GM19328 (cell line): ENCODE data around the gene FTO.

ENCODE experiments used
- ATAC-seq: cut with Tn5 transposase; IDR thresholded peaks from one replicate; pipeline ENCODE4 v1.9.1; 2021; ENCODE audit warnings: mild to moderate bottlenecking, moderate library complexity; ENCODE audit not compliant: unreplicated experiment

Gene FTO

GRCh38 chr16:53986793-53987192 is 282.8 kb downstream of the FTO start:
- no peak for ATAC-seq

GRCh38 chr16:53988136-53988535 is 284.2 kb downstream of the FTO start:
- ATAC-seq: no peak

DNA sequence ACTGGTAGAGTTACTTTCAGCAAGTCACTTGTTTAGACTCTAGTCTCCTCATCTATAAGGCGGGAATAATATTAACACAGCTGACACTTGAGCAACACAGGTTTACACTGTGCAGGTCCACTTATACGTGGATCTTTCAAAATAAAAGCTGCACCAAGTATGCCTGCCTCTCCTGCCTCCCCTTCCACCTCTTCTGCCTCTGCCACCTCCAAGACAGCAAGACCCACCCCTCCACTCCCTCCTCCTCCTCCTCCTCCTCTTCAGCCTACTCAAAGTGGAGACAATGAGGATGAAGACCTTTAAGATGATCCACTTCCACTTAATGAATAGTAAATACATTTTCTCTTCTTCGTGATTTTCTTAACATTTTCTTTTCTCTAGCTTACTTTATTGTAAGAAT is 285.6 kb downstream of the FTO start:
- no peak for ATAC-seq

GRCh38 chr16:53991754-53992378 is 287.9 kb downstream of the FTO start:
- ATAC-seq: no peak

DNA sequence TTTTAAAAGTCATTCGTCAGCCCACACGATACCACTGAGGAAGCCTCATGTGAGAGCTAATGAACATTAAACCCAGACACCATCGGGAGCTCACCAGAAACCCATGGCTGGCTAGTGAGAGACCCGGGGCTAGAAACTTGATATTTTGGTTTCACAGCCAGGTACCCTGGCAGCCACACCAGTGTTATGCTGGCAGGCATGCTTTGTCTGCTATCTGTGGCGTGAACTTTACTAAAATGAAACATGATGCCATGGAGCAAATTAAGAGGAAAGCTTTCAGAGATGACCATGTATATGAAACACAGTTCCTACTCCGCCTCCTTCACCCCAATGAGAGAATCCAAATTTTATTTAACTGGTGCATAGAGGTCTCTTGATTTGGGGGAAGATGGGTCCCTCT is 291.4 kb downstream of the FTO start:
- ATAC-seq: no peak

DNA sequence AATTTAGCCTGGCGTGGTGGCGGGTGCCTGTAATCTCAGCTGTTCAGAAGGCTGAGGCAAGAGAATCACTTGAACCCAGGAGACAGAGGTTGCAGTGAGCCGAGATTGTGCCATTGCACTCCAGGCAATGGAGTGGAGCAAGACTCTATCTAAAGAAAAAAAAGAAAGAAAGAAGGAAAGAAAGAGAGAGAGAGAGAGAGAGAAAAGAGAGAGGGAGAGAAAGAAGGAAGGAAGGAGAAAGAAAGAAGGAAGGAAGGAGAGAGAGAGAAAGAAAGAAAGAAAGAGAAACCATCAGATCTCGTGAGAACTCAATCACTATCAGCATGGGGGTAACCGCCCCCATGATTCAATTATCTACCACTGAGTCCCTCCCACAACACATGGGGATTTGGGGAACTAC is 293.0 kb downstream of the FTO start:
- no peak for ATAC-seq

GRCh38 chr16:53998024-53998810 is 294.3 kb downstream of the FTO start:
- no peak for ATAC-seq

- ATAC-seq: no peak
Measured at GRCh38 chr16:53998966-53999522, 295.1 kb downstream of the FTO start.

DNA sequence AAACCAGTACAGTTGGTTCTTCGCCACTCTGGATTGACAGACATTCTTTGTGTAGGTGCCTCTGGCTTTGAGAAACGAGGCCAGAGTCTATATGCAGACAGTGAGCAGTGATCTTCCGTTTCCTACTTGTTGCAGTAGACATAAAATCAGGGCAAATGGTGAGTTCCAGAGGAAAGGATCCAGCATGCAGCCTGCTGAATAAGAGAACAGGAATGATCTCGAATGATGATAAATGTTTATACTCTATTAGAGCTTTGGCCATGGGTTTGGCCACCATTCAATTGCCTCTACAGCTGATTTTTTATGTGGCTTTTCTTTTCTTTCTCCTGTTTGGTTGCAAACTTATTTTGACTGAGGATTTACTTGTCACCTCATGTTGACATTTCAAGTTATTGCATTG is 295.9 kb downstream of the FTO start:
- no peak for ATAC-seq

GRCh38 chr16:54000361-54000760 is 296.4 kb downstream of the FTO start:
- ATAC-seq: no peak

DNA sequence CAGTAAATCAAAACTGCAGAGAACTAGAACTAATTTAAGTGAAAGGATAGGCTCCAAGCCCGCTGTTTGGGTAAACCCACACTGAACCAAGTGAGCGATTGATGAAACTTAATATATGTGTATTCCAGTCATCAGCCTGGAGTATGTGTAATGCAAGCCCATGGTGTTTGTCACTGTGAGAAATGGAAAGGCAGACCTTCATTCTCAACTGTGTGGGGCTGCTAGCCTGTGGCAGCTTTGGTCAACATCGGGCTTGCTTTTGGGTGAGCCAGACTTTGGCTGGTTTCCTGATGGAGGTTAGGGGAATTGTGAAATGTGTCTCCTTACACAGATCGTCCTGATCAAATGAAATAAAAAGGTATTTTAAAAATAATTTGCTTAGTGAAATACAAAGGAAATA is 302.7 kb downstream of the FTO start:
- no peak for ATAC-seq

GRCh38 chr16:54007504-54007903 is 303.5 kb downstream of the FTO start:
- no peak for ATAC-seq

- no peak for ATAC-seq
Measured at GRCh38 chr16:54009464-54010176, 305.7 kb downstream of the FTO start.

- no peak for ATAC-seq
Measured at GRCh38 chr16:54015147-54015546, 311.2 kb downstream of the FTO start.

DNA sequence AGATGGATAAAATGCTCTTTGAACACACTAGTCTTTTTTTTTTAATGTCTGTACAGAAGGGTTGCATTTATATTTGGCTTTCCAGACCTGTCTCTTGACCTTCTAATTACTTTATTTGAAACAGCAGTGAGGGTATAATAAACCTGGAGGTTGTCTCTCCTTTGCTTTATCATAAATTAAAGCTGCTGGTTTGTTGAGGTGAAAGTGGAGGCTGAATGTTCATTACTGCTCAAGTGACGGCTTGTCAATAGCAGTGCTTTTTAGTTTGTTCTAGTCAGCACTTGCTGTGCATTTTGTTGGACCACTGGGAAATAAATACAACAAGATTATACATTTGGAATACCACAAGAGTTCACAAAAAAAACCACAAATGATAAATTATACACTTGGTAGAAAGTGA is 318.4 kb downstream of the FTO start:
- ATAC-seq: no peak

GRCh38 chr16:54026456-54026855 is 322.5 kb downstream of the FTO start:
- ATAC-seq: no peak

DNA sequence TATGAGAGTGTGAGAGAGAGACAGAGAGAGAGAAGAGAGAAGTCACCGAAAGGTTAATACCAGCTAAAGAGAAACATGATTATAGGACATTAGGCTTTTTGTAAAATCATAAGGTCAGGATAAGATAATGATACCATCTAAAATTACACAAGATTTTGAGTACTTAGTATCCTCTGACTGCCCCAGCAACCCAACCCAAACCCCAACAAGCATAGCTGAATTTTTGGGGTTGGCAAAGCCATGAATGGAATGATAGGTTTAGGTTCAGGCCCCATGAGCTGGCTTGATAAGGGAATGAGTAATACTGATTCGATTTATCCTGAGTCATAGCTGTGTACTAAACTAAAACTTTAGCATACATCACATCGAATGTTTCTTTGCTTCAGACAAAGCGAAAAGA is 323.1 kb downstream of the FTO start:
- no peak for ATAC-seq

DNA sequence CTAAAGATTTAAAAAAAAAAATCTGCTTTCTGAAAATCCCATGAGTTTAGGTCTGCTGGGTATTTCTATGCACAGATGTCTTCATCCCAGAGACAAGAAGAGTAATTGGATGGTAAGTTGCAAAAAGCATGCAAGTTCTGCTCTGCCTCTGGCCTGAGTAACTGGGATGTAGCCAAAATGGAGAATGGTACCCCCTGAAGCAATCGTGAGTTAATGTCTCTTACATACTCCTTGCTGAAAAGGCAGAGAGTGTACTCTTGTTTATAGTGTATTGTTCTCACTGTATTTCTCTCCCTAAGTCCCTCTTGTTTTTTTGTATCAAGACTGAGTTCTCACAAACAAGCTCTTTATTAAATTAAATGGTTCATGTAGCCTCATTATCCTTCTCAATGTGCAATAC is 323.6 kb downstream of the FTO start:
- no peak for ATAC-seq

DNA sequence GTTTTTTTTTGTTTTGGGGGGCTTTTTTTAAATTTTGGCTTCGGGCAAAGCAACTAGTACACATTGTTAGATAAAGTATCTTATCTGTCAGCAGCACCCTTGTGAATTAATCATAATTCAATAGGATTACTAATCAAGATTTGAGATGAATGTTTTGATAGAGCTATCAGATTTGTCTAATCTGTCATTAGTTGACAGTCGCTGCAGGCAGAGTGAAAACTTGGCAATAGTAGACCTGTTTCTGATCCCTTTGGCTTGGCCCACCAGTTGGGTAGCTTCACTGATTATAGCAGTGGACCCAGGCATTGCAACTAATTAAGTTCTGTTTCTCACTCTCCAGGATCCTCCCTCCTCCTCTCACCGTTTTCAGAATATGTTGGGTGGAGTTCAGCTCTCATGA is 324.0 kb downstream of the FTO start:
- no peak for ATAC-seq

- no peak for ATAC-seq
Measured at GRCh38 chr16:54030451-54030850, 326.5 kb downstream of the FTO start.

GRCh38 chr16:54031107-54031760 is 327.3 kb downstream of the FTO start:
- no peak for ATAC-seq
